Measurements from ENCODE around the gene CCDC88C. TPM values are rescaled to one million over a fixed set of nuclear protein-coding genes. Genes with fewer than 3 reads are reported as not detected.

Gene CCDC88C
- total RNA-seq, 1 donor from 2014 or later, result 12.4 TPM

DNA sequence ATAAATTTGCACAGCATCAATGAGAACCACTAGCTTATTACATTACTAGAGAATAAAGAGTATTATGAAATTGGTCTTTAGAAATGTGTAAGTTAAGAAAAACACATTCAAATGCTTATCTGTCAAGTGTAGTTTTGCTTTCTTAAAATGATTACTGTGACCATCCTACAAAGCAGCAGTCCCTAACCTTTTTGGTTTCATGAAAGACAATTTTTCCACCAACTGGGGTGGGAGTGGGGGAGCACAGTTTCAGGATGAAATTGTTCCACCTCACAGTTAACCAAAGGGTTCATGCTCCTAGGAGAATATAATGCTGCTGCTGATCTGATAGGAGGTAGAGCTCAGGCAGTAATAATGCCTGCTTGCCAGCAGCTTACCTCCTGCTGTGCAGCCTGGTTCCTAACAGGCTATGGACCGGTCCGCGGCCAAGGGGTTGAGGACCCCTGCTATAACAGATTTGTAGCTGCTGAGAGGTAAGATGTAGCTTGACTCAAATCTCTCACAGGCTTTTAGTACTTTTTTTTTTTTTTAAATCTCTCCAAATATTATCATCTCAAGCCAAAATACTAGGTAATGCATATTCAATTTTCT, 47.1 kb upstream of the CCDC88C start:
- Mint-ChIP-seq H3K27me3 (ENCODE audit: low read depth, unreplicated experiment) (no peaks in the 10 kb centered on the region), H3K27ac (ENCODE audit: unreplicated experiment) (no peak overlapping the region), H3K4me1 (ENCODE audit: low read depth, unreplicated experiment) (no peaks in the 10 kb centered on the region), H3K36me3 (ENCODE audit: low read depth, unreplicated experiment) (peaks cover 20% of the 10 kb centered on the region), H3K9me3 (ENCODE audit: unreplicated experiment) (no peaks in the 10 kb centered on the region), H3K4me3 (ENCODE audit: unreplicated experiment) (no peak overlapping the region)
- no peaks in the 10 kb centered on the region for H3K9me3 ChIP-seq (ENCODE audit: insufficient read depth, low read depth, low read length)
- peaks cover 25% of the 10 kb centered on the region for H4K20me1 ChIP-seq (ENCODE audit: insufficient read depth, low read length)
- H3K4me2 ChIP-seq (ENCODE audit: low read length), result no peak overlapping the region
- no peaks in the 10 kb centered on the region for H3K27me3 ChIP-seq (ENCODE audit: insufficient read depth, low read length)
- FAIRE-seq (no peak), DNase-seq (ENCODE audit: low read depth) (no peak)
- no peaks in the 10 kb centered on the region for H3K4me1 ChIP-seq (ENCODE audit: insufficient read depth, low read length)
- no peak for TF ChIP-seq EZH2 (IDR thresholded peaks at IDR 0.05; ENCODE audit: insufficient read depth, low read length)
- TF ChIP-seq, protein P1, sequence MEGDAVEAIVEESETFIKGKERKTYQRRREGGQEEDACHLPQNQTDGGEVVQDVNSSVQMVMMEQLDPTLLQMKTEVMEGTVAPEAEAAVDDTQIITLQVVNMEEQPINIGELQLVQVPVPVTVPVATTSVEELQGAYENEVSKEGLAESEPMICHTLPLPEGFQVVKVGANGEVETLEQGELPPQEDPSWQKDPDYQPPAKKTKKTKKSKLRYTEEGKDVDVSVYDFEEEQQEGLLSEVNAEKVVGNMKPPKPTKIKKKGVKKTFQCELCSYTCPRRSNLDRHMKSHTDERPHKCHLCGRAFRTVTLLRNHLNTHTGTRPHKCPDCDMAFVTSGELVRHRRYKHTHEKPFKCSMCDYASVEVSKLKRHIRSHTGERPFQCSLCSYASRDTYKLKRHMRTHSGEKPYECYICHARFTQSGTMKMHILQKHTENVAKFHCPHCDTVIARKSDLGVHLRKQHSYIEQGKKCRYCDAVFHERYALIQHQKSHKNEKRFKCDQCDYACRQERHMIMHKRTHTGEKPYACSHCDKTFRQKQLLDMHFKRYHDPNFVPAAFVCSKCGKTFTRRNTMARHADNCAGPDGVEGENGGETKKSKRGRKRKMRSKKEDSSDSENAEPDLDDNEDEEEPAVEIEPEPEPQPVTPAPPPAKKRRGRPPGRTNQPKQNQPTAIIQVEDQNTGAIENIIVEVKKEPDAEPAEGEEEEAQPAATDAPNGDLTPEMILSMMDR (IDR thresholded peaks at IDR 0.05; ENCODE audit: insufficient read depth, low read depth, low read length), result no peak
- peaks cover 53% of the 10 kb centered on the region for H3K36me3 ChIP-seq (ENCODE audit: insufficient read depth, low read length)
- H3K9ac ChIP-seq (ENCODE audit: low read length), result no peak overlapping the region
- no peak overlapping the region for H2AFZ ChIP-seq (ENCODE audit: low read depth, low read length)
- H3K79me2 ChIP-seq (ENCODE audit: insufficient read depth, low read length), result peaks cover 23% of the 10 kb centered on the region
- no peak overlapping the region for H3K4me3 ChIP-seq (ENCODE audit: insufficient read depth, low read depth, low read length)
- no peak overlapping the region for H3K27ac ChIP-seq (ENCODE audit: low read depth, low read length)

DNA sequence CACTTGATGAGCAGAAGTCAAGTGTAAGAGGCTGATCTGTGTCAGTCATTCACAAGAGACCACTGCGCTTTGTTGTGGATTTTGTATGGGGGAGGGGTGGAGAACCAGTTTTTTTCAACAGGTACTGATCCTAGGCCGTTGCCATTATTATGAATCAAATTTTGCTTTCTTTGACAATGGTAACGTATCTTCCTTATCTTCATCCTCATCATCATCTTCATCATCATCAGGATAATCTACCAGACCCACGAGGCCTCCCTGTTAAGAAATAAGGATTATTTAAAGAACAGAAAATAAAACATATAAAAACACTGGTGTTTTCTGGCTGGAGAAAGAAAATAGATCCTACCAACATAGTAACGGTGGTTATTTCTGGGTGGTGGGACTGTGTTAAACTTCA, 41.0 kb upstream of the CCDC88C start:
- Histone ChIP-seq H3K4me2 (ENCODE audit: low read length) (no peak overlapping the region), H3K4me1 (ENCODE audit: insufficient read depth, low read length) (no peaks in the 10 kb centered on the region), H3K27ac (ENCODE audit: low read depth, low read length) (no peak overlapping the region), H3K79me2 (ENCODE audit: insufficient read depth, low read length) (peaks cover under 1% of the 10 kb centered on the region), H3K27me3 (ENCODE audit: insufficient read depth, low read length) (no peaks in the 10 kb centered on the region), H3K9ac (ENCODE audit: low read length) (no peak overlapping the region), H3K36me3 (ENCODE audit: insufficient read depth, low read length) (peaks cover 54% of the 10 kb centered on the region), H4K20me1 (ENCODE audit: insufficient read depth, low read length) (peaks cover 24% of the 10 kb centered on the region), H2AFZ (ENCODE audit: low read depth, low read length) (no peak overlapping the region), H3K4me3 (ENCODE audit: insufficient read depth, low read depth, low read length) (no peak overlapping the region), H3K9me3 (ENCODE audit: insufficient read depth, low read depth, low read length) (no peaks in the 10 kb centered on the region)
- no peaks in the 10 kb centered on the region for H3K4me1 Mint-ChIP-seq (ENCODE audit: low read depth, unreplicated experiment)
- no peaks in the 10 kb centered on the region for H3K9me3 Mint-ChIP-seq (ENCODE audit: unreplicated experiment)
- peaks cover 23% of the 10 kb centered on the region for H3K36me3 Mint-ChIP-seq (ENCODE audit: low read depth, unreplicated experiment)
- H3K4me3 Mint-ChIP-seq (ENCODE audit: unreplicated experiment), result no peak overlapping the region
- H3K27ac Mint-ChIP-seq (ENCODE audit: unreplicated experiment), result peak overlapping the region; percentile 14
- no peak for TF ChIP-seq EZH2 (IDR thresholded peaks at IDR 0.05; ENCODE audit: insufficient read depth, low read length)
- TF ChIP-seq, protein P1 (IDR thresholded peaks at IDR 0.05; ENCODE audit: insufficient read depth, low read depth, low read length), result no peak
- FAIRE-seq, result no peak
- DNase-seq (ENCODE audit: low read depth), result no peak
- H3K27me3 Mint-ChIP-seq (ENCODE audit: low read depth, unreplicated experiment), result no peaks in the 10 kb centered on the region

DNA sequence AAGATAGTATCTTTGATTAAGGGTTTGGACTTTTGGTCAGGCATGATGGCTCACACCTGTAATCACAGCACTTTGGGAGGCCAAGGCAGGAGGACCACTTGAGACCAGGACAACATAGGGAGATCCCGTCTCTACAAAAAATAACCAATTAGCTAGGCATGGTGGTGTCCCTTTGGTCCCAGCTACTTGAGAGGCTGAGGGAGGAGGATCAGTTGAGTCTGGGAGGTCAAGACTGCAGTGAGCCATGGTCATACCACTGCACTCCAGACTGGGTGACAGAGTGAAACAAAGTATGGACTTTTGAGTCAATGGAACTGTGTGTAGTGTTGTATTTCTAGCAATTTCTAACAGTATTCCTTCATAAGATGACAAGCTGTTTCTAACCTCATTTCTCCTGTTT, 38.7 kb upstream of the CCDC88C start:
- Histone ChIP-seq H3K36me3 (ENCODE audit: insufficient read depth, low read length) (peaks cover 40% of the 10 kb centered on the region), H3K27me3 (ENCODE audit: insufficient read depth, low read length) (no peaks in the 10 kb centered on the region), H3K4me3 (ENCODE audit: insufficient read depth, low read depth, low read length) (no peak overlapping the region), H3K4me2 (ENCODE audit: low read length) (no peak overlapping the region), H2AFZ (ENCODE audit: low read depth, low read length) (no peak overlapping the region), H3K4me1 (ENCODE audit: insufficient read depth, low read length) (no peaks in the 10 kb centered on the region), H4K20me1 (ENCODE audit: insufficient read depth, low read length) (peaks cover 24% of the 10 kb centered on the region), H3K9ac (ENCODE audit: low read length) (no peak overlapping the region), H3K9me3 (ENCODE audit: insufficient read depth, low read depth, low read length) (no peaks in the 10 kb centered on the region), H3K27ac (ENCODE audit: low read depth, low read length) (no peak overlapping the region), H3K79me2 (ENCODE audit: insufficient read depth, low read length) (no peaks in the 10 kb centered on the region)
- Mint-ChIP-seq H3K27me3 (ENCODE audit: low read depth, unreplicated experiment) (no peaks in the 10 kb centered on the region), H3K36me3 (ENCODE audit: low read depth, unreplicated experiment) (peaks cover 18% of the 10 kb centered on the region), H3K27ac (ENCODE audit: unreplicated experiment) (no peak overlapping the region), H3K9me3 (ENCODE audit: unreplicated experiment) (no peaks in the 10 kb centered on the region), H3K4me3 (ENCODE audit: unreplicated experiment) (no peak overlapping the region), H3K4me1 (ENCODE audit: low read depth, unreplicated experiment) (no peaks in the 10 kb centered on the region)
- DNase-seq (ENCODE audit: low read depth) (no peak), FAIRE-seq (no peak)
- TF ChIP-seq, protein P1 (IDR thresholded peaks at IDR 0.05; ENCODE audit: insufficient read depth, low read depth, low read length), result no peak
- TF ChIP-seq EZH2 (IDR thresholded peaks at IDR 0.05; ENCODE audit: insufficient read depth, low read length), result no peak
